GM12878 (cell line): ENCODE results near the gene KLHL7. TPM values are rescaled to one million over a fixed set of nuclear protein-coding genes. Genes with fewer than 3 reads are reported as not detected.

Experiments
- ATAC-seq: fragments of 200-7000 bp; cut with Tn5 transposase; 3 replicates; pipeline ENCODE4 v1.9.1; 2020; ENCODE audit warnings: mild to moderate bottlenecking, moderate library complexity
- BruUV-seq: library from RNA; stranded (reverse); fragments of 400-500 nt; replicated peaks from 2 replicates; lab custom pipeline; 2021; lab: Mats Ljungman, UMichigan
- CTCF ChIA-PET: fragments of 300-600 bp; sonication (Branson Sonifier 250); formaldehyde crosslinking; extraction: SDS; loops from one replicate; lab custom pipeline; 2021; ENCODE audit warnings: inconsistent platforms; lab: Yijun Ruan, JAX
- POLR2A ChIA-PET: fragments of 350-600 bp; formaldehyde crosslinking; extraction: SDS; loops from one replicate; lab custom pipeline; 2021; ENCODE audit warnings: inconsistent platforms; lab: Charles Lee
- RAD21 ChIA-PET: fragments of 300-600 bp; sonication (Branson Sonifier 250); formaldehyde crosslinking; loops from one replicate; lab custom pipeline; 2023; ENCODE audit warnings: antibody characterized with exemption; ENCODE audit not compliant: unreplicated experiment; lab: Charles Lee
- SMC1A ChIA-PET: fragments of 300-600 bp; sonication (Branson Sonifier 250); formaldehyde crosslinking; loops from one replicate; lab custom pipeline; 2023; ENCODE audit not compliant: unreplicated experiment, uncharacterized antibody; lab: Charles Lee
- DNase-seq: peaks from one replicate; pipeline ENCODE4 v3.0.0-alpha.2; 2011; ENCODE audit warnings: low read depth, low spot score
- FAIRE-seq: peaks from 3 replicates; lab custom pipeline; 2011; peaks lifted over from hg19 to GRCh38; lab: Jason Lieb, UNC
- H2AFZ ChIP-seq: 2 replicates; pipeline ENCODE4 v1.6.0; 2011; ENCODE audit warnings: low read depth, low read length, control low read depth; ENCODE audit not compliant: control insufficient read depth
- H3K27ac ChIP-seq: 2 replicates; pipeline ENCODE4 v1.5.1; 2011; ENCODE audit warnings: control low read depth; ENCODE audit not compliant: control insufficient read depth, insufficient read depth
- H3K27me3 ChIP-seq, 2 experiments: replicated peaks in 1 of 2; 2 replicates each; pipeline versions ENCODE4 v1.6.0 to v1.6.1; 2011; ENCODE audit warnings: low read length in 1 of 2; ENCODE audit not compliant: control insufficient read depth in 2 of 2, insufficient read depth in 2 of 2
- H3K36me3 ChIP-seq, 2 experiments: 2 replicates each; pipeline ENCODE4 v1.5.1; 2011; ENCODE audit warnings: low read length in 1 of 2; ENCODE audit not compliant: control insufficient read depth in 2 of 2, insufficient read depth in 2 of 2
- H3K4me1 ChIP-seq: 2 replicates; pipeline ENCODE4 v1.6.1; 2011; ENCODE audit warnings: mild to moderate bottlenecking, low read length, moderate library complexity, mixed read lengths; ENCODE audit not compliant: control insufficient read depth, insufficient read depth
- H3K4me2 ChIP-seq: 2 replicates; pipeline ENCODE4 v1.6.0; 2011; ENCODE audit warnings: control low read depth; ENCODE audit not compliant: control insufficient read depth, insufficient read depth
- H3K4me3 ChIP-seq: fragments of 200-600 bp; sonication (generic); 2 replicates; pipeline ENCODE4 v1.5.1; 2016
- H3K79me2 ChIP-seq: 2 replicates; pipeline ENCODE4 v1.6.0; 2011; ENCODE audit warnings: low read length; ENCODE audit not compliant: control insufficient read depth, insufficient read depth
- H3K9ac ChIP-seq: 2 replicates; pipeline ENCODE4 v1.8.0; 2011; ENCODE audit warnings: low read length, control low read depth, mixed read lengths; ENCODE audit not compliant: control insufficient read depth, insufficient read depth
- H3K9me3 ChIP-seq: replicated peaks from 3 replicates; pipeline ENCODE4 v1.5.1; 2011; ENCODE audit warnings: mild to moderate bottlenecking, low read length; ENCODE audit not compliant: control insufficient read depth, insufficient read depth
- H4K20me1 ChIP-seq: 2 replicates; pipeline ENCODE4 v1.6.0; 2011; ENCODE audit not compliant: control insufficient read depth, insufficient read depth
- HDAC2 ChIP-seq: fragments of 200-600 bp; sonication (generic); IDR thresholded peaks from 2 replicates; pipeline ENCODE4 v1.6.1; 2017
- HDGF ChIP-seq: fragments of 450-650 bp; IDR thresholded peaks from 2 replicates; pipeline ENCODE4 v1.6.1; 2016; ENCODE audit warnings: antibody characterized with exemption
- NFXL1 ChIP-seq: fragments of 450-650 bp; IDR thresholded peaks from 2 replicates; pipeline ENCODE4 v1.6.1; 2017; ENCODE audit warnings: antibody characterized with exemption, mild to moderate bottlenecking, borderline replicate concordance
- RB1 ChIP-seq: fragments of 450-650 bp; formaldehyde crosslinking; IDR thresholded peaks from 2 replicates; pipeline ENCODE4 v1.6.1; 2017; ENCODE audit warnings: mild to moderate bottlenecking, borderline replicate concordance
- RBBP5 ChIP-seq: fragments of 200-600 bp; sonication (generic); conservative IDR thresholded peaks from 2 replicates; pipeline ENCODE4 v1.6.1; 2016
- RCOR1 ChIP-seq: conservative IDR thresholded peaks from 2 replicates; pipeline ENCODE4 v1.6.1; 2012; ENCODE audit warnings: low read depth, low read length, improper control_type of control experiment
- SMARCA5 ChIP-seq: fragments of 450-650 bp; IDR thresholded peaks from 2 replicates; pipeline ENCODE4 v1.6.1; 2017; ENCODE audit warnings: mild to moderate bottlenecking
- SMC3 ChIP-seq: IDR thresholded peaks from 2 replicates; pipeline ENCODE4 v1.6.1; 2011; ENCODE audit warnings: low read length, improper control_type of control experiment, borderline replicate concordance
- TBL1XR1 ChIP-seq: IDR thresholded peaks from 2 replicates; pipeline ENCODE4 v1.6.1; 2012; ENCODE audit warnings: low read depth, low read length, improper control_type of control experiment
- ZNF274 ChIP-seq: IDR thresholded peaks from one replicate; pipeline ENCODE4 v1.8.0; 2011; ENCODE audit not compliant: insufficient read length, insufficient read depth
- WGBS: methylation state at CpG from one replicate; pipeline ENCODE4 v1.1.6; 2016; ENCODE audit warnings: low lambda C conversion rate; ENCODE audit not compliant: insufficient replicate concordance, insufficient coverage; ENCODE audit errors: missing lambda C conversion rate; 5-methylcytosine and 5-hydroxymethylcytosine counted together
- in situ Hi-C: fragments of 300-500 bp; cut with MboI; formaldehyde crosslinking; loops from 9 replicates; pipeline ENCODE4 v1.14.3; 2018; ENCODE audit warnings: mixed read lengths
- intact Hi-C: fragments of 100-400 bp; cut with micrococcal nuclease; formaldehyde crosslinking; loops from one replicate; pipeline ENCODE4 v1.14.2; 2022; ENCODE audit not compliant: unreplicated experiment
- polyA plus RNA-seq, 11 experiments: library from polyadenylated mRNA; depleted of rRNA in 4 of 11; unstranded in 6 of 11; stranded (reverse) in 5 of 11; fragments of >200 nt; fragmentation: Nextera tagmentation in 4 of 11; fragmentation: Illumina TruSeq in 1 of 11; extraction: Ambion mirVana in 4 of 11; extraction: Trizol in 1 of 11; gene quantifications; 1 replicate in 1 of 11; 2 replicates in 10 of 11; pipeline versions ENCODE4 v1.2.1 to v1.2.3, GENCODE V29; 2011 to 2016; ENCODE audit warnings: inconsistent platforms in 2 of 11, missing spikeins in 2 of 11, low read depth in 1 of 11
- total RNA-seq, 4 experiments: library from RNA; depleted of rRNA in 3 of 4; stranded (reverse); fragments of >200 nt in 3 of 4; fragmentation: Illumina TruSeq in 1 of 4; extraction: Trizol in 1 of 4; gene quantifications; 2 replicates each; pipeline versions ENCODE4 v1.2.1 to v1.2.3, GENCODE V29; 2013 to 2021
- TF ChIP-seq, protein P1 (sequence below): IDR thresholded peaks from 2 replicates; pipeline ENCODE4 v1.6.1; 2011; ENCODE audit warnings: mild to moderate bottlenecking, low read depth, low read length, moderate library complexity; ENCODE audit not compliant: insufficient replicate concordance
- TF ChIP-seq, protein P2 (sequence below): IDR thresholded peaks from 2 replicates; pipeline ENCODE4 v1.6.1; 2011; ENCODE audit warnings: borderline replicate concordance, low read depth, mild to moderate bottlenecking, moderate library complexity, mixed read lengths, low read length; ENCODE audit not compliant: insufficient read depth; ENCODE audit errors: extremely low read length
- TF ChIP-seq, protein P3 (sequence below): fragments of 450-650 bp; IDR thresholded peaks from 2 replicates; pipeline ENCODE4 v1.6.1; 2016; ENCODE audit warnings: mild to moderate bottlenecking, moderate library complexity, borderline replicate concordance
- TF ChIP-seq, protein P4 (sequence below): fragments of 450-650 bp; IDR thresholded peaks from 2 replicates; pipeline ENCODE4 v1.6.1; 2018; ENCODE audit warnings: borderline replicate concordance, mild to moderate bottlenecking; ENCODE audit not compliant: partially characterized antibody

Gene KLHL7
- total and polyA plus RNA-seq, 10 of the 15 experiments (the other 5 are each of a cell fraction or from before 2014, with no cell fraction given) = 6.4 to 38.7 (median 20.9) TPM

DNA sequence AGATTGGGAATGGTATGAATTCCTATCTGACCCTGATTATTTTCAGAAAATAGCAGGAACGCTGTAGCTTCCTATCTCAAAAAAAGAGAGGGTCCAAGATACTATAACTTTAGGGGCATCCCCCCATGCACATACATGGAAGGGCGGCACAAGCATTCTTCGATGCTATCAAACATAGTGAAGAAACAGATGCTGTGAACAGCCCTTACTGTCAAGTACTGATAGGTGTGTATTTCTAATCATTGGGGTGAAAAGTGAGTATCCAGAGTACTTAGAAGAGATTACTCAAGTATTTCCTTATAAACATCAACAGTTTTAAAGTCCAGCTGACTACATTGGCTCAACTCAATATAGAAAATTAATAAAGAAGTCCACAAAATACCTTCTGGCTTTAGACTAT, 59.3 kb downstream of the KLHL7 start:
- ChIA-PET SMC1A (interaction anchor here (0.7 to 1.5 kb wide), 4 partner anchors 10 to 80 kb away, joined by 3 to 6 read pairs (median 3); no protein-coding TSS in a partner anchor), POLR2A (interaction anchor here (1.0 kb wide), 1 partner anchor 12 kb away, joined by 3 read pairs; no protein-coding TSS in a partner anchor), CTCF (interaction anchor here (1.2 kb wide), 1 partner anchor 65 kb away, joined by 3 read pairs; no protein-coding TSS in a partner anchor), RAD21 (interaction anchor here (0.8 kb wide), 1 partner anchor 79 kb away, joined by 3 read pairs; no protein-coding TSS in a partner anchor)
- no peaks in the 10 kb centered on the region for H3K4me1 ChIP-seq
- in situ Hi-C loops (no loop called here), intact Hi-C loops (no loop called here)
- FAIRE-seq (no peak), ATAC-seq (no peak), DNase-seq (no peak)
- no peaks in the 10 kb centered on the region for H4K20me1 ChIP-seq
- TF ChIP-seq, protein P1, sequence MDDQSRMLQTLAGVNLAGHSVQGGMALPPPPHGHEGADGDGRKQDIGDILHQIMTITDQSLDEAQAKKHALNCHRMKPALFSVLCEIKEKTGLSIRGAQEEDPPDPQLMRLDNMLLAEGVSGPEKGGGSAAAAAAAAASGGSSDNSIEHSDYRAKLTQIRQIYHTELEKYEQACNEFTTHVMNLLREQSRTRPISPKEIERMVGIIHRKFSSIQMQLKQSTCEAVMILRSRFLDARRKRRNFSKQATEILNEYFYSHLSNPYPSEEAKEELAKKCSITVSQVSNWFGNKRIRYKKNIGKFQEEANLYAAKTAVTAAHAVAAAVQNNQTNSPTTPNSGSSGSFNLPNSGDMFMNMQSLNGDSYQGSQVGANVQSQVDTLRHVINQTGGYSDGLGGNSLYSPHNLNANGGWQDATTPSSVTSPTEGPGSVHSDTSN = no peak
- no peak for TF ChIP-seq HDGF
- TF ChIP-seq HDAC2 = no peak
- TF ChIP-seq NFXL1 = no peak
- TF ChIP-seq SMC3 = no peak
- no peak for TF ChIP-seq TBL1XR1
- TF ChIP-seq, protein P2, sequence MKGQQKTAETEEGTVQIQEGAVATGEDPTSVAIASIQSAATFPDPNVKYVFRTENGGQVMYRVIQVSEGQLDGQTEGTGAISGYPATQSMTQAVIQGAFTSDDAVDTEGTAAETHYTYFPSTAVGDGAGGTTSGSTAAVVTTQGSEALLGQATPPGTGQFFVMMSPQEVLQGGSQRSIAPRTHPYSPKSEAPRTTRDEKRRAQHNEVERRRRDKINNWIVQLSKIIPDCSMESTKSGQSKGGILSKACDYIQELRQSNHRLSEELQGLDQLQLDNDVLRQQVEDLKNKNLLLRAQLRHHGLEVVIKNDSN = no peak
- TF ChIP-seq, protein P3, sequence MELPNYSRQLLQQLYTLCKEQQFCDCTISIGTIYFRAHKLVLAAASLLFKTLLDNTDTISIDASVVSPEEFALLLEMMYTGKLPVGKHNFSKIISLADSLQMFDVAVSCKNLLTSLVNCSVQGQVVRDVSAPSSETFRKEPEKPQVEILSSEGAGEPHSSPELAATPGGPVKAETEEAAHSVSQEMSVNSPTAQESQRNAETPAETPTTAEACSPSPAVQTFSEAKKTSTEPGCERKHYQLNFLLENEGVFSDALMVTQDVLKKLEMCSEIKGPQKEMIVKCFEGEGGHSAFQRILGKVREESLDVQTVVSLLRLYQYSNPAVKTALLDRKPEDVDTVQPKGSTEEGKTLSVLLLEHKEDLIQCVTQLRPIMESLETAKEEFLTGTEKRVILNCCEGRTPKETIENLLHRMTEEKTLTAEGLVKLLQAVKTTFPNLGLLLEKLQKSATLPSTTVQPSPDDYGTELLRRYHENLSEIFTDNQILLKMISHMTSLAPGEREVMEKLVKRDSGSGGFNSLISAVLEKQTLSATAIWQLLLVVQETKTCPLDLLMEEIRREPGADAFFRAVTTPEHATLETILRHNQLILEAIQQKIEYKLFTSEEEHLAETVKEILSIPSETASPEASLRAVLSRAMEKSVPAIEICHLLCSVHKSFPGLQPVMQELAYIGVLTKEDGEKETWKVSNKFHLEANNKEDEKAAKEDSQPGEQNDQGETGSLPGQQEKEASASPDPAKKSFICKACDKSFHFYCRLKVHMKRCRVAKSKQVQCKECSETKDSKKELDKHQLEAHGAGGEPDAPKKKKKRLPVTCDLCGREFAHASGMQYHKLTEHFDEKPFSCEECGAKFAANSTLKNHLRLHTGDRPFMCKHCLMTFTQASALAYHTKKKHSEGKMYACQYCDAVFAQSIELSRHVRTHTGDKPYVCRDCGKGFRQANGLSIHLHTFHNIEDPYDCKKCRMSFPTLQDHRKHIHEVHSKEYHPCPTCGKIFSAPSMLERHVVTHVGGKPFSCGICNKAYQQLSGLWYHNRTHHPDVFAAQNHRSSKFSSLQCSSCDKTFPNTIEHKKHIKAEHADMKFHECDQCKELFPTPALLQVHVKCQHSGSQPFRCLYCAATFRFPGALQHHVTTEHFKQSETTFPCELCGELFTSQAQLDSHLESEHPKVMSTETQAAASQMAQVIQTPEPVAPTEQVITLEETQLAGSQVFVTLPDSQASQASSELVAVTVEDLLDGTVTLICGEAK = no peak
- TF ChIP-seq, protein P4, sequence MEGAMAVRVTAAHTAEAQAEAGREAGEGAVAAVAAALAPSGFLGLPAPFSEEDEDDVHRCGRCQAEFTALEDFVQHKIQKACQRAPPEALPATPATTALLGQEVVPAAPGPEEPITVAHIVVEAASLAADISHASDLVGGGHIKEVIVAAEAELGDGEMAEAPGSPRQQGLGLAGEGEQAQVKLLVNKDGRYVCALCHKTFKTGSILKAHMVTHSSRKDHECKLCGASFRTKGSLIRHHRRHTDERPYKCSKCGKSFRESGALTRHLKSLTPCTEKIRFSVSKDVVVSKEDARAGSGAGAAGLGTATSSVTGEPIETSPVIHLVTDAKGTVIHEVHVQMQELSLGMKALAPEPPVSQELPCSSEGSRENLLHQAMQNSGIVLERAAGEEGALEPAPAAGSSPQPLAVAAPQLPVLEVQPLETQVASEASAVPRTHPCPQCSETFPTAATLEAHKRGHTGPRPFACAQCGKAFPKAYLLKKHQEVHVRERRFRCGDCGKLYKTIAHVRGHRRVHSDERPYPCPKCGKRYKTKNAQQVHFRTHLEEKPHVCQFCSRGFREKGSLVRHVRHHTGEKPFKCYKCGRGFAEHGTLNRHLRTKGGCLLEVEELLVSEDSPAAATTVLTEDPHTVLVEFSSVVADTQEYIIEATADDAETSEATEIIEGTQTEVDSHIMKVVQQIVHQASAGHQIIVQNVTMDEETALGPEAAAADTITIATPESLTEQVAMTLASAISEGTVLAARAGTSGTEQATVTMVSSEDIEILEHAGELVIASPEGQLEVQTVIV = no peak
- no peak for TF ChIP-seq RB1
- no peak for TF ChIP-seq SMARCA5
- TF ChIP-seq RCOR1 = no peak
- no peak for TF ChIP-seq RBBP5
- TF ChIP-seq ZNF274 = no peak
- no peak overlapping the region for H2AFZ ChIP-seq
- no TSS peak for BruUV-seq
- H3K4me2 ChIP-seq = no peak overlapping the region
- no peaks in the 10 kb centered on the region for H3K9me3 ChIP-seq
- H3K27ac ChIP-seq = no peak overlapping the region
- no peaks in the 10 kb centered on the region for H3K79me2 ChIP-seq
- no peaks in the 10 kb centered on the region for H3K36me3 ChIP-seq
- 81% methylated on average over 3 of the region's 3 CpGs for WGBS
- no peak overlapping the region for H3K9ac ChIP-seq
- H3K27me3 ChIP-seq = no peaks in the 10 kb centered on the region
- H3K4me3 ChIP-seq = no peak overlapping the region
